IMR-90 (cell line): Measurements from ENCODE around the gene STX16. TPM values are rescaled to one million over a fixed set of nuclear protein-coding genes. Genes with fewer than 3 reads are reported as not detected.

Experiments used
- ATAC-seq: fragments of 200-7000 bp; cut with Tn5 transposase; 2 replicates; pipeline ENCODE4 v1.9.1; 2020; ENCODE audit warnings: low read depth, mild to moderate bottlenecking, moderate library complexity
- BruUV-seq: library from RNA; stranded (reverse); fragments of 400-500 nt; replicated peaks from 2 replicates; lab custom pipeline; 2021; lab: Mats Ljungman, UMichigan
- CTCF ChIA-PET: fragments of 300-600 bp; formaldehyde crosslinking; extraction: SDS; loops from one replicate; lab custom pipeline; 2021; ENCODE audit warnings: antibody characterized with exemption; lab: Yijun Ruan, JAX
- POLR2A ChIA-PET: fragments of 300-600 bp; sonication (Branson Sonifier 250); formaldehyde crosslinking; loops from one replicate; lab custom pipeline; 2022; ENCODE audit warnings: antibody characterized with exemption; ENCODE audit not compliant: unreplicated experiment; lab: Charles Lee
- DNase-seq: peaks from one replicate; pipeline ENCODE4 v3.0.0; 2013
- H2AFZ ChIP-seq: replicated peaks from 2 replicates; pipeline ENCODE3; 2013; ENCODE audit warnings: low read length, mild to moderate bottlenecking; ENCODE audit not compliant: poor library complexity
- H2AK5ac ChIP-seq: 2 replicates; pipeline ENCODE4 v1.6.1; 2013; ENCODE audit warnings: low read depth, low read length, inconsistent platforms
- H2AK9ac ChIP-seq: replicated peaks from 2 replicates; pipeline ENCODE3; 2013; ENCODE audit warnings: mild to moderate bottlenecking, low read depth, low read length, moderate library complexity; ENCODE audit not compliant: poor library complexity
- H2BK120ac ChIP-seq: 2 replicates; pipeline ENCODE4 v1.6.1; 2013; ENCODE audit warnings: low read depth, low read length, inconsistent platforms
- H2BK15ac ChIP-seq: 3 replicates; pipeline ENCODE4 v1.6.1; 2013; ENCODE audit warnings: low read depth, low read length, inconsistent platforms
- H2BK20ac ChIP-seq: 2 replicates; pipeline ENCODE4 v1.6.1; 2013; ENCODE audit warnings: low read depth, mild to moderate bottlenecking, inconsistent platforms, low read length, moderate library complexity
- H2BK5ac ChIP-seq: 2 replicates; pipeline ENCODE4 v1.6.1; 2013; ENCODE audit warnings: mild to moderate bottlenecking, low read depth, low read length, inconsistent platforms; ENCODE audit not compliant: poor library complexity, severe bottlenecking
- H3K14ac ChIP-seq: replicated peaks from 2 replicates; pipeline ENCODE4 v1.6.1; 2013; ENCODE audit warnings: low read depth, low read length, inconsistent platforms
- H3K18ac ChIP-seq: 2 replicates; pipeline ENCODE4 v1.6.1; 2013; ENCODE audit warnings: low read depth, low read length, control low read depth
- H3K23ac ChIP-seq: 2 replicates; pipeline ENCODE4 v1.6.1; 2013; ENCODE audit warnings: low read depth, low read length, inconsistent platforms
- H3K27ac ChIP-seq: 2 replicates; pipeline ENCODE4 v1.5.1; 2013; ENCODE audit warnings: mild to moderate bottlenecking, control low read depth, low read length; ENCODE audit not compliant: insufficient read depth
- H3K27me3 ChIP-seq: 2 replicates; pipeline ENCODE4 v1.6.1; 2013; ENCODE audit warnings: low read length; ENCODE audit not compliant: control insufficient read depth, insufficient read depth
- H3K36me3 ChIP-seq: 2 replicates; pipeline ENCODE4 v1.6.1; 2013; ENCODE audit warnings: low read length, mixed read lengths; ENCODE audit not compliant: control insufficient read depth, insufficient read depth
- H3K4ac ChIP-seq: 2 replicates; pipeline ENCODE4 v1.6.1; 2013; ENCODE audit warnings: low read depth, low read length, inconsistent platforms
- H3K4me1 ChIP-seq: 2 replicates; pipeline ENCODE4 v1.6.1; 2013; ENCODE audit warnings: low read length, mixed read lengths; ENCODE audit not compliant: control insufficient read depth, insufficient read depth
- H3K4me2 ChIP-seq: 2 replicates; pipeline ENCODE4 v1.6.1; 2013; ENCODE audit warnings: low read depth, mild to moderate bottlenecking, control low read depth, low read length, moderate library complexity
- H3K4me3 ChIP-seq: 2 replicates; pipeline ENCODE4 v1.5.1; 2013; ENCODE audit warnings: low read depth, mild to moderate bottlenecking, control low read depth, low read length, moderate library complexity; ENCODE audit not compliant: insufficient read depth
- H3K56ac ChIP-seq: 2 replicates; pipeline ENCODE4 v1.6.1; 2013; ENCODE audit warnings: low read length, inconsistent platforms; ENCODE audit not compliant: insufficient read depth; ENCODE audit errors: extremely low read depth
- H3K79me1 ChIP-seq, 2 experiments: 2 replicates each; pipeline ENCODE4 v1.6.1; 2013; ENCODE audit warnings: low read length in 2 of 2, inconsistent platforms in 1 of 2, low read depth in 1 of 2
- H3K9ac ChIP-seq: 2 replicates; pipeline ENCODE4 v1.6.1; 2013; ENCODE audit warnings: low read depth, low read length, control low read depth
- H3K9me1 ChIP-seq: 2 replicates; pipeline ENCODE4 v1.6.1; 2013; ENCODE audit warnings: low read length, inconsistent platforms; ENCODE audit not compliant: insufficient read depth
- H3K9me3 ChIP-seq: 2 replicates; pipeline ENCODE4 v1.6.1; 2013; ENCODE audit warnings: low read length; ENCODE audit not compliant: control insufficient read depth, insufficient read depth
- H4K20me1 ChIP-seq: 2 replicates; pipeline ENCODE4 v1.6.1; 2013; ENCODE audit warnings: low read length, inconsistent platforms; ENCODE audit not compliant: insufficient read depth
- H4K5ac ChIP-seq: 2 replicates; pipeline ENCODE4 v1.6.1; 2013; ENCODE audit warnings: mild to moderate bottlenecking, low read depth, low read length, control low read depth
- H4K8ac ChIP-seq, 2 experiments: 2 replicates each; pipeline ENCODE4 v1.6.1; 2013; ENCODE audit warnings: low read depth in 2 of 2, low read length in 2 of 2, control low read depth in 1 of 2, inconsistent platforms in 1 of 2
- H4K91ac ChIP-seq: 2 replicates; pipeline ENCODE4 v1.6.1; 2013; ENCODE audit warnings: low read depth, low read length, inconsistent platforms; ENCODE audit not compliant: insufficient read depth
- BHLHE40 ChIP-seq: fragments of 150-350 bp; IDR thresholded peaks from 2 replicates; pipeline ENCODE4 v1.6.1; 2016; ENCODE audit warnings: mild to moderate bottlenecking, low read depth, low read length
- CEBPB ChIP-seq: IDR thresholded peaks from 2 replicates; pipeline ENCODE4 v1.6.1; 2012; ENCODE audit warnings: low read depth, low read length, improper control_type of control experiment
- CHD1 ChIP-seq: IDR thresholded peaks from 2 replicates; pipeline ENCODE4 v1.6.1; 2012; ENCODE audit warnings: low read depth, low read length, improper control_type of control experiment
- FOS ChIP-seq: fragments of 150-350 bp; IDR thresholded peaks from 2 replicates; pipeline ENCODE4 v1.6.1; 2016; ENCODE audit warnings: low read depth, low read length
- MAFK ChIP-seq: IDR thresholded peaks from 2 replicates; pipeline ENCODE4 v1.6.1; 2012; ENCODE audit warnings: low read depth, low read length, improper control_type of control experiment
- MAZ ChIP-seq: IDR thresholded peaks from 2 replicates; pipeline ENCODE4 v1.6.1; 2012; ENCODE audit warnings: low read depth, mild to moderate bottlenecking, low read length, improper control_type of control experiment, moderate library complexity, borderline replicate concordance
- MXI1 ChIP-seq: IDR thresholded peaks from 2 replicates; pipeline ENCODE4 v1.6.1; 2012; ENCODE audit warnings: low read depth, mild to moderate bottlenecking, low read length, moderate library complexity, borderline replicate concordance
- NFE2L2 ChIP-seq: fragments of 150-350 bp; IDR thresholded peaks from 2 replicates; pipeline ENCODE4 v1.6.1; 2016; ENCODE audit warnings: low read depth, mild to moderate bottlenecking, low read length
- POLR2A ChIP-seq: IDR thresholded peaks from 2 replicates; pipeline ENCODE4 v1.6.1; 2012; ENCODE audit warnings: mild to moderate bottlenecking, low read depth, low read length
- RAD21 ChIP-seq: IDR thresholded peaks from 2 replicates; pipeline ENCODE4 v1.6.1; 2012; ENCODE audit warnings: low read length, improper control_type of control experiment
- RCOR1 ChIP-seq: IDR thresholded peaks from 2 replicates; pipeline ENCODE4 v1.6.1; 2012; ENCODE audit warnings: mild to moderate bottlenecking, low read length, improper control_type of control experiment; ENCODE audit not compliant: insufficient replicate concordance
- RFX5 ChIP-seq: IDR thresholded peaks from 2 replicates; pipeline ENCODE4 v1.8.0; 2012; ENCODE audit warnings: low read depth, mild to moderate bottlenecking, low read length, moderate library complexity
- SMC3 ChIP-seq: fragments of 150-350 bp; IDR thresholded peaks from 2 replicates; pipeline ENCODE4 v1.6.1; 2016; ENCODE audit warnings: low read depth, mild to moderate bottlenecking, antibody characterized with exemption, low read length, moderate library complexity
- WGBS, 2 experiments: methylation state at CpG; one replicate each; pipeline versions ENCODE4 v1.1.5 to v1.1.7; 2013; ENCODE audit warnings: missing lambda C conversion rate in 2 of 2; ENCODE audit not compliant: insufficient read length in 1 of 2; ENCODE audit errors: extremely low coverage in 2 of 2; 5-methylcytosine and 5-hydroxymethylcytosine counted together
- dilution Hi-C: fragments of 300-500 bp; cut with HindIII; formaldehyde crosslinking; loops from one replicate; pipeline ENCODE4 v1.14.3; 2018; ENCODE audit warnings: low sequenced_read_pairs; ENCODE audit not compliant: unreplicated experiment
- in situ Hi-C: fragments of 300-500 bp; cut with MboI; formaldehyde crosslinking; loops from 3 replicates; pipeline ENCODE4 v1.14.3; 2019; ENCODE audit warnings: low sequenced_read_pairs, inconsistent platforms, mixed read lengths
- intact Hi-C: fragments of 100-400 bp; cut with micrococcal nuclease; formaldehyde crosslinking; loops from 2 replicates; pipeline ENCODE4 v1.10.0; 2022
- polyA plus RNA-seq, 3 experiments: library from polyadenylated mRNA; depleted of rRNA; stranded (reverse); fragments of >200 nt; gene quantifications; 2 replicates each; pipeline ENCODE4 v1.2.3, GENCODE V29; 2012; ENCODE audit warnings: low replicate concordance in 1 of 3
- total RNA-seq: library from RNA; depleted of rRNA; stranded (reverse); fragments of >200 nt; gene quantifications from 2 replicates; pipeline ENCODE4 v1.2.3, GENCODE V29; 2012
- TF ChIP-seq, protein P1 (sequence below): conservative IDR thresholded peaks from 2 replicates; pipeline ENCODE4 v1.5.1; 2012; ENCODE audit warnings: mild to moderate bottlenecking, low read depth, low read length, improper control_type of control experiment
- TF ChIP-seq, protein P2 (sequence below): fragments of 150-350 bp; IDR thresholded peaks from 2 replicates; pipeline ENCODE4 v1.6.1; 2017; ENCODE audit warnings: mild to moderate bottlenecking, antibody characterized with exemption, low read length, low read depth
- TF ChIP-seq, protein P3 (sequence below): fragments of 150-350 bp; IDR thresholded peaks from 2 replicates; pipeline ENCODE4 v1.6.1; 2016; ENCODE audit warnings: low read depth, mild to moderate bottlenecking, low read length, moderate library complexity, borderline replicate concordance

The STX16 gene
- total and polyA plus RNA-seq, 2 of the 4 experiments (the other 2 are of a cell fraction), result 26.9 to 58.2 TPM

DNA sequence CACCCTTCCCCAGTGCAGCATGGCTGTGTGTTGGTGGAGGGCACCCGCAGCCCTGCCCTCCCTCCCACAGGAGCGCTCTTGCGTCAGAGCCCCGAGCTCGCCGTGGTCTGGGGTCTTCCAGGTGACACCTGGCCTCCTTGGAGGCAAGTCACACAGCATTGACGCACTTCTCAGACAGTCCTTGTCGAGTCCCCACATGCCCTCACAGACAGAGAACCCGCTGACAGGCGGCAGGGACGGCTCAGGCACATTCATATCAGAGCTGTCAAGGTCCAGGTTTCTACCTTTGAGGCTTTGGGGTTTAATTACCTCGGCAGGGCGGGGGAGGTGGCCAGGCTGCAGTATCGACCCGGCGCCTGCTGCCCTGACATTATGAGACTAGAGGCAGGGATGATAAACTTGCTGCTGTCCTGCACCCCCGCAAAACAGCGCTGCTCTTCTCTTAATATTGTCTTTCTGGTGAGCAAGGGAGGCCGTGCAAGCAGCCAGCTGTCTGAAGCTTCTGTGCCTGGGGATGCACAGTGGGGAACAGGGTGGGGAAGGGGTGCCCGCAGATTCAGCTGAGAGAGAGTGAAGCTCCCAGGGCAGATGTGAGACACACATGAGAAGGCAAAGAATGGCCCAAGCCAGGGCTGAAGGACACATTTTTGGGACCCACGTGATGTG is 46.3 kb downstream of the STX16 start:
- Histone ChIP-seq H2AK9ac (peak overlapping the region; percentile 0), H2BK15ac (no peak overlapping the region), H3K9me1 (peaks cover 10% of the 10 kb centered on the region), H3K18ac (no peak overlapping the region), H3K4me2 (no peak overlapping the region), H3K36me3 (peaks cover 30% of the 10 kb centered on the region), H2BK120ac (no peak overlapping the region), H3K4me3 (no peak overlapping the region), H2BK5ac (no peak overlapping the region), H3K14ac (no peak overlapping the region), H4K20me1 (no peaks in the 10 kb centered on the region), H2AK5ac (no peak overlapping the region), H4K8ac (no peak overlapping the region), H2AFZ (no peak overlapping the region), H3K27ac (no peak overlapping the region), H3K9ac (no peak overlapping the region), H3K56ac (no peak overlapping the region), H3K79me1 (peaks cover 6 to 21% of the 10 kb centered on the region in 2 experiments; a peak in 2 of 4 replicates), H4K5ac (no peak overlapping the region), H3K9me3 (no peaks in the 10 kb centered on the region), H4K91ac (no peak overlapping the region), H3K4me1 (peaks cover 14% of the 10 kb centered on the region), H3K27me3 (no peaks in the 10 kb centered on the region), H2BK20ac (no peak overlapping the region), H3K4ac (no peak overlapping the region), H3K23ac (no peak overlapping the region)
- in situ Hi-C loops (no loop called here), intact Hi-C loops (no loop called here), dilution Hi-C loops (no loop called here)
- TF ChIP-seq MXI1 (no peak), POLR2A (no peak), CEBPB (no peak), NFE2L2 (no peak), MAFK (no peak), RAD21 (no peak), BHLHE40 (no peak), MAZ (no peak), SMC3 (no peak), CHD1 (no peak), FOS (no peak), RFX5 (no peak), RCOR1 (no peak)
- TF ChIP-seq, protein P1, sequence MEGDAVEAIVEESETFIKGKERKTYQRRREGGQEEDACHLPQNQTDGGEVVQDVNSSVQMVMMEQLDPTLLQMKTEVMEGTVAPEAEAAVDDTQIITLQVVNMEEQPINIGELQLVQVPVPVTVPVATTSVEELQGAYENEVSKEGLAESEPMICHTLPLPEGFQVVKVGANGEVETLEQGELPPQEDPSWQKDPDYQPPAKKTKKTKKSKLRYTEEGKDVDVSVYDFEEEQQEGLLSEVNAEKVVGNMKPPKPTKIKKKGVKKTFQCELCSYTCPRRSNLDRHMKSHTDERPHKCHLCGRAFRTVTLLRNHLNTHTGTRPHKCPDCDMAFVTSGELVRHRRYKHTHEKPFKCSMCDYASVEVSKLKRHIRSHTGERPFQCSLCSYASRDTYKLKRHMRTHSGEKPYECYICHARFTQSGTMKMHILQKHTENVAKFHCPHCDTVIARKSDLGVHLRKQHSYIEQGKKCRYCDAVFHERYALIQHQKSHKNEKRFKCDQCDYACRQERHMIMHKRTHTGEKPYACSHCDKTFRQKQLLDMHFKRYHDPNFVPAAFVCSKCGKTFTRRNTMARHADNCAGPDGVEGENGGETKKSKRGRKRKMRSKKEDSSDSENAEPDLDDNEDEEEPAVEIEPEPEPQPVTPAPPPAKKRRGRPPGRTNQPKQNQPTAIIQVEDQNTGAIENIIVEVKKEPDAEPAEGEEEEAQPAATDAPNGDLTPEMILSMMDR, result no peak
- TF ChIP-seq, protein P2, sequence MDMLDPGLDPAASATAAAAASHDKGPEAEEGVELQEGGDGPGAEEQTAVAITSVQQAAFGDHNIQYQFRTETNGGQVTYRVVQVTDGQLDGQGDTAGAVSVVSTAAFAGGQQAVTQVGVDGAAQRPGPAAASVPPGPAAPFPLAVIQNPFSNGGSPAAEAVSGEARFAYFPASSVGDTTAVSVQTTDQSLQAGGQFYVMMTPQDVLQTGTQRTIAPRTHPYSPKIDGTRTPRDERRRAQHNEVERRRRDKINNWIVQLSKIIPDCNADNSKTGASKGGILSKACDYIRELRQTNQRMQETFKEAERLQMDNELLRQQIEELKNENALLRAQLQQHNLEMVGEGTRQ, result no peak
- TF ChIP-seq, protein P3, sequence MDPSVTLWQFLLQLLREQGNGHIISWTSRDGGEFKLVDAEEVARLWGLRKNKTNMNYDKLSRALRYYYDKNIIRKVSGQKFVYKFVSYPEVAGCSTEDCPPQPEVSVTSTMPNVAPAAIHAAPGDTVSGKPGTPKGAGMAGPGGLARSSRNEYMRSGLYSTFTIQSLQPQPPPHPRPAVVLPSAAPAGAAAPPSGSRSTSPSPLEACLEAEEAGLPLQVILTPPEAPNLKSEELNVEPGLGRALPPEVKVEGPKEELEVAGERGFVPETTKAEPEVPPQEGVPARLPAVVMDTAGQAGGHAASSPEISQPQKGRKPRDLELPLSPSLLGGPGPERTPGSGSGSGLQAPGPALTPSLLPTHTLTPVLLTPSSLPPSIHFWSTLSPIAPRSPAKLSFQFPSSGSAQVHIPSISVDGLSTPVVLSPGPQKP, result no peak
- no peak for DNase-seq
- BruUV-seq, result no TSS peak
- WGBS, 2 experiments, result 87% methylated on average over 10 of the region's 21 CpGs; no CpG with 5 or more reads in 1 of the 2 experiments
- POLR2A ChIA-PET, result no interaction called here
- CTCF ChIA-PET, result no interaction called here
- ATAC-seq, result no peak
